Measurements from ENCODE around the gene FTCD.

FTCD gene

DNA sequence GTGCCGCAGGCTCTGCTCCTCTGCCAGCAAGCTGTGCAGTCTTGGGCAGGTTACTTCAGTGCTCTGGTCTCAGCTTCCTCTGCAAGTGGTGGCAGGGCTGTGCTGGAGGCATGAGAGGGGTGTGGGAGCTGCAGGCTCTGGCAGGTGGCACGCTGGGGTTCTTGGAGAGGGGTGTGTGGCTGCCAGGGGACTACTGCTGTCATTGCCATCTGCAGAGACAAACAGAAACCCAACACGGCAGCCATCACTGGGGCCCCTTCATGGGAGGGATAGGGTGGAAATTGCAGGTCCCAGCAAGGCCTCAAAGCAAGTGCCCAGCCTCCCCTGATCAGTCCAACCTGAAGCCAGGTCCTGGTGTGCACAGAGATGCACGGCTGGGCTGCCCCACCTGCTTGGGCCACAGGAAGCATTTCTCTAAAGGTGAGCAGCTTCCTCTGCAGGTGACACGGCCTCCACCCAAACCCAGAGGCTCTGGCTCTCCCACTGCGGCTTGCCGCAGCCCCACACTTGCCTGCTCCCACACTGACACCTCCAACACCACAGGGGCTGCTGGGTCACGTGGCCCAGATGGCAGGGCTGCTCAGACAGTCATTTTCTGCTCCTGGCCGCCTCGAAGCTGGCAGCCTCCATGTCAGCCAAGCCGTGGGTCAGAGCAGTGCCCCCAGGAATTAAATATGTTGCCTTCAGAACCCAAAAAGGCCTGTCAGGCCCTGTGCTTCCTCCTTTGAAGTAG lies 61.5 kb downstream of the FTCD start:
- DNase-seq (ENCODE audit: low read depth), result no peak

GRCh38 chr21:46092811-46093667 lies 62.3 kb downstream of the FTCD start:
- DNase-seq (ENCODE audit: low read depth), result no peak

GRCh38 chr21:46092026-46092764 lies 63.2 kb downstream of the FTCD start:
- DNase-seq (ENCODE audit: low read depth), result no peak

DNA sequence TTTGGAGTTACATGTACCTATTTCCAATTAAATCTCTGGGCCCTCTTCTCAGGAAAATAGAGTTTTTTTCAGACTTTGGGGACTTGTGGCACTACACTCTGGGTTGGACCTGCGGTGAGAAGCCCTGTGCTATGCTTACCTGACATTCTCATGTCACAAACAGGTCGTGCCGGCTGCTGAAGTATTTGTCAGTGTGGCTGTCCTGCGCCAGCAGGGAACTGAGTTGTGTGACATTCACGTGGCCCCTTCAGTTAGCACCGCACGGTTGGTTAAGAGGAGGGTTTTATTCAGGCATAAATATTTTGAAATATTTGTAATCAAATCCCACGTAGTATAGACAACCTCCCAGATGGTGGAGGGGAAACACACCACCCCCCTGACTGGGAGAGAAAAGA lies 63.8 kb downstream of the FTCD start:
- no peak for DNase-seq (ENCODE audit: low read depth)

DNA sequence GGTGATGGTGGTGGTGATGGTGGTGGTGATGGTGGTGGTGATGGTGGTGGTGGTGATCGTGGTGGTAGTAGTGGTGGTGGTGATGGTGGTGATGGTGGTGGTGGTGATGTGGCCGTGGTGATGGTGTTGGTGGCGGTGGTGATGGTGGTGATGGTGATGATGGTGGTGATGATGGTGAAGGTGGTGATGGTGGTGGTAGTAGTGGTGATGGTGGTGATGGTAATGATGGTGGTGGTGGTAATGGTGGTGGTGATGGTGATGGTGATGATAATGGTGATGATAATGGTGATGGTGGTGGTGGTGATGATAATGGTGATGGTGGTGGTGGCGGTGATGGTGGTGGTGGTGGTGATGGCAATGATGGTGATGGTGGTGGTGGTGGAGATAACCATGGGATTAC lies 64.3 kb downstream of the FTCD start:
- no peak for DNase-seq (ENCODE audit: low read depth)

DNA sequence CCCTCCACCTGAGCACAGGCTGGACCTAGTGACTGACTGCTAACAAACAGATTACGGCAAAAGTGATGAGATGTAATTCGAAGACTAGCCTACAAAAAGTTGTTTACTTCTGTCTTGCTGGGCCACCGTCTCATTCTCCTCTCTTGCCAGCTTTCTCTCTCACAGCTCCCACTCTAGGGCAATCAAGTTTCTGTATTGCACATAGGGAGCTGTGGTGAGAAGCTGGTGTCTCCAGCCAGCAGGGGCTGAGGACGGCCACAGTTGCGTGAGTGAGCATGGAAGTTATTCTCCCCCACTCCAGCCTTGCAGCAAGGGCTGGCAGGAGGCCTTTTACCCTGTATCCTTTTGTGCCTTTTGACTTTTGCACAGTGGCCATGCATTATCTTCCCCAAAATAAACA lies 66.1 kb downstream of the FTCD start:
- DNase-seq (ENCODE audit: low read depth), result no peak

DNA sequence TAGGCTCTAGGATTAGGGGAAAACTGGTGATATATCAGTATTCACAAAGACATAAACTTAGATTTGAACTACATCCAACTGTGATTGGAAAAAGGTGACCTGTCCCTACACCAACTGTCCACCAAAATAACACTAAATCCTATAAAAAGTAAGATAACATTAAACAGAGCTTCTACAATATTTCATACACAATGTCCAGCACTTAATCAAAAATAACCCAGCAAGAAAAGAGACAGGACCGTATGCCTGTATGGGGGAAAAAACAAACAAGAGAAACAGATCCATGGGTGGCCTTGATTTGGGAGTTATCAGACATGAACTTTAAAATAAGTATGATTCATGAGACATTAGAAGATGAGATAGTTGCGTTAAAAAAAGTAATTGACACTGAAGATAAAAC lies 67.2 kb downstream of the FTCD start:
- DNase-seq (ENCODE audit: low read depth), result no peak

GRCh38 chr21:46087641-46088040 lies 67.7 kb downstream of the FTCD start:
- no peak for DNase-seq (ENCODE audit: low read depth)

Data from stimulated activated CD8-positive, alpha-beta memory T cell treated with anti-CD3 and anti-CD28 coated beads, Interleukin-12 subunit alpha, Interleukin-12 subunit beta, amount 100 ng/mL, for 1 hour (primary cell).